ENCODE measurements around the gene EXD3.
"Not testable (repeated sequence)": the region's sequence is repeated elsewhere in the genome, so short reads cannot be mapped to it uniquely, and the experiment has no call there.

The EXD3 gene

DNA sequence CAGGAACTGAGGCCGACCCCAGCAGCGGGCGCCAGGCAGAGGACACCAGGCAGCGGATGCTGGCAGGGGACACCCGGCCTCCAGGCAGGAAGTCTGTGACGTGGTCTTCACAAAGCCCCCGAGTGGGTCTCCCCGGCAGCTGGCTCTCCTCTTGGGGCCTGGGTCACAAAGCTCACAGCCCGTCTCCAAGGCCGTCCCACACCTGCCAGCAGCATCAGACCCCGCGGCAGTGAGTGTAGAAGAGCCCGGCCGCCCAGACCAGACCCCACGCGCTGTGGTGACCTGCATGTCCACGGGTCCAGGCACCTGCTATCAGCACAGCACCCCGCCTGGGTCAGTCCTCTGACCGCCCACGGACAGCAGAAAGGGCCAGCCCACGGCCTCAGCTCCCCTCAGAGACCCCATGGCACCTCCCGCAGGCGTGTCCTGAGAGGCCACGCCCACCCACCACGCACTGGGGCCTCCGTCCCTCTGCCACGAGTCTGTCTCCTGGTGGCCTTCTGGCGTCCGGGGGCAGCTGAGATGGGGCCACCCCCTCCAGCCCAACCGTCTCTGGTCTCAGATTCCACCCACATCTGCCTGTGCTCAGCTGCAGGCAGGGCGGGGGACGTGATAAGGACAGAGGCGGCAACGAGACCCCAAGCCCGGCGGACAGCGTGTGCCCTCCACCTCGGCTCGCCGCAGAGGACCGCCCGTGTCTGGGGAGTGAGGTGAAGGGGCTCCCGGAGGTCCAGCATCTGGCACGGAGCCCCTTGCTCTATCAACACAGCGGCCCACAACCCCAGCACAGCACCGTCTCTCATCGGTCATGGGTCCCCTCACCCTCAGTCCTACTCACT, 34.2 kb downstream of the EXD3 start:
- no peaks in the 10 kb centered on the region for H3K27me3 Mint-ChIP-seq
- ATAC-seq (replicated peaks) = no peak
- peak overlapping the region in 1 of 2 donors; percentile 76 for H3K27ac Mint-ChIP-seq
- no peaks in the 10 kb centered on the region for H3K9me3 Mint-ChIP-seq
- DNase-seq = no peak
- H3K4me1 Mint-ChIP-seq (ENCODE audit: low read depth in 2 of 2) = peaks cover 4 to 7% of the 10 kb centered on the region in 2 donors
- H3K4me3 Mint-ChIP-seq = peak overlapping the region in 1 of 2 donors; percentile 10
- peaks cover 11% of the 10 kb centered on the region for H3K36me3 Mint-ChIP-seq (ENCODE audit: insufficient read depth)

DNA sequence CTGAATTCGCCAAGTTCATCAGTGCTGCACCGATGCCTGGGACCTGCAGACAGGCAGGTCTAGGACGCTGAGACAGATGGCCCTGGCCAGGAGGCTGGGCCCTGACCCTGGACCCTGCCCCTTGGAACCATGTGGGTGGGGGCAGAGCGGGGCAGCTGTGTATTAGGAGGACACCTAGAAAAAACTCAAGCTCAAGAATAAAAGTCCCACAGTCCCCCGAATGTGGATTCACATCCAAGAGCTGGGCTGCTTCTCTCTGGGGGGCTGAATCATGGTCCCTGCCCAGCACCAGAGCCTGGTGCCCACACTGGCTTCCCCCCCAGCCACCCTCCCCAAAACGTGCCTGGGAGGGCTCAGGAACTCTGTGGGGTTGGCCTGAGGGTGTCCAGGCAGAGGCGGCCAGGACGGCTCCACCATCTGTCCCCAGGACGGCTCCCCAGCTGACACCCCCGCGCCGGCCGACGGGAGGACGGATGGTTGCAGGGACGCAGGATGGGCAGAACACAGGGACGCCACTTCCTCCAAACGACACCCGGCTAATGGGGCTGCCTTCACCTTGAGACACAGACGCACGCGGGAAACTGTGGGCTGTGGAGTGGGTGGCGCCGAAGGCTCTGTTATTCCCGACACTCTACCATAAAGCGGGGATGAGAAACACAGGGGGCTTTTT, 34.9 kb downstream of the EXD3 start:
- no peaks in the 10 kb centered on the region for H3K27me3 Mint-ChIP-seq
- no peak for DNase-seq
- H3K9me3 Mint-ChIP-seq = no peaks in the 10 kb centered on the region
- no peak for ATAC-seq (replicated peaks)
- H3K4me3 Mint-ChIP-seq = peak overlapping the region; percentile 58 to 68
- H3K4me1 Mint-ChIP-seq (ENCODE audit: low read depth in 2 of 2) = peaks cover 4 to 7% of the 10 kb centered on the region in 2 donors
- H3K36me3 Mint-ChIP-seq (ENCODE audit: insufficient read depth) = peaks cover 11% of the 10 kb centered on the region
- H3K27ac Mint-ChIP-seq = peak overlapping the region; percentile 76 to 89

GRCh38 chr9:137387114-137387890, 35.7 kb downstream of the EXD3 start:
- Mint-ChIP-seq H3K4me1 (ENCODE audit: low read depth in 2 of 2) (peaks cover 4 to 7% of the 10 kb centered on the region in 2 donors), H3K27ac (peak overlapping the region; percentile 76 to 89), H3K9me3 (no peaks in the 10 kb centered on the region), H3K4me3 (peak overlapping the region; percentile 58 to 68), H3K36me3 (ENCODE audit: insufficient read depth) (peaks cover 11% of the 10 kb centered on the region), H3K27me3 (no peaks in the 10 kb centered on the region)
- ATAC-seq (replicated peaks) = peak; percentile 74
- peak in 2 of 3 experiments; percentile 10 to 11 for DNase-seq

DNA sequence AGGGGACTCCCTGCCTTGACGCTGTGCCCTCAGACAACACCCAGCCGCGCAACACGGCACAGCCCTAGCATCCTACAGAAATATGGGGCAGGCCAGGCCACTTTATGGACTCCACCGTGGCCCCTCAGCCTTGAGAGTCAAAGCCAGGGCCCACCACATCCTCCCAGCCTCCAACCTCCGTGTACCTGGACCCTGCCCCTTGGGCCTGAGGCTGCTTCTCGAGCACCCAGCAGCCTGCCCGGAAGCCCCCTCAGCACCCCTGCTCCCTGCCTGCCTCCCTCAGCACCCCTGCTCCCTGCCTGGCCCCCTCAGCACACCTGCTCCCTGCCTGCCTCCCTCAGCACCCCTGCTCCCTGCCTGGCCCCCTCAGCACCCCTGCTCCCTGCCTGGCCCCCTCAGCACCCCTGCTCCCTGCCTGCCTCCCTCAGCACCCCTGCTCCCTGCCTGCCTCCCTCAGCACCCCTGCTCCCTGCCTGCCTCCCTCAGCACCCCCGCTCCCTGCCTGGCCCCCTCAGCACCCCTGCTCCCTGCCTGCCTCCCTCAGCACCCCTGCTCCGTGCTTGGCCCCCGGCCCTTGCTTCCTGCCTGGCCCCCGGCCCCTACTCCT, 36.4 kb downstream of the EXD3 start:
- peaks cover 11% of the 10 kb centered on the region for H3K36me3 Mint-ChIP-seq (ENCODE audit: insufficient read depth)
- H3K27me3 Mint-ChIP-seq; DNase-seq; H3K9me3 Mint-ChIP-seq; ATAC-seq (replicated peaks); H3K4me1 Mint-ChIP-seq (ENCODE audit: low read depth in 2 of 2): not testable (repeated sequence)
- peak overlapping the region; percentile 76 to 89 for H3K27ac Mint-ChIP-seq
- H3K4me3 Mint-ChIP-seq = peak overlapping the region in 1 of 2 donors; percentile 21

- no peaks in the 10 kb centered on the region for H3K9me3 Mint-ChIP-seq
- peak overlapping the region in 1 of 2 donors; percentile 76 for H3K27ac Mint-ChIP-seq
- ATAC-seq (replicated peaks) (no peak), DNase-seq (no peak)
- no peak overlapping the region for H3K4me3 Mint-ChIP-seq
- no peaks in the 10 kb centered on the region for H3K27me3 Mint-ChIP-seq
- peaks cover 4 to 7% of the 10 kb centered on the region in 2 donors for H3K4me1 Mint-ChIP-seq (ENCODE audit: low read depth in 2 of 2)
- peaks cover 6% of the 10 kb centered on the region for H3K36me3 Mint-ChIP-seq (ENCODE audit: insufficient read depth)
These were observed 37.8 kb downstream of the EXD3 start for GRCh38 chr9:137385061-137385655.

- Mint-ChIP-seq H3K36me3 (ENCODE audit: insufficient read depth) (no peaks in the 10 kb centered on the region), H3K9me3 (no peaks in the 10 kb centered on the region), H3K27ac (no peak overlapping the region), H3K27me3 (no peaks in the 10 kb centered on the region), H3K4me1 (ENCODE audit: low read depth in 2 of 2) (peaks cover 4 to 7% of the 10 kb centered on the region in 2 donors), H3K4me3 (no peak overlapping the region)
- DNase-seq = no peak
- ATAC-seq (replicated peaks) = no peak
These were observed 38.9 kb downstream of the EXD3 start for GRCh38 chr9:137383784-137384756.

DNA sequence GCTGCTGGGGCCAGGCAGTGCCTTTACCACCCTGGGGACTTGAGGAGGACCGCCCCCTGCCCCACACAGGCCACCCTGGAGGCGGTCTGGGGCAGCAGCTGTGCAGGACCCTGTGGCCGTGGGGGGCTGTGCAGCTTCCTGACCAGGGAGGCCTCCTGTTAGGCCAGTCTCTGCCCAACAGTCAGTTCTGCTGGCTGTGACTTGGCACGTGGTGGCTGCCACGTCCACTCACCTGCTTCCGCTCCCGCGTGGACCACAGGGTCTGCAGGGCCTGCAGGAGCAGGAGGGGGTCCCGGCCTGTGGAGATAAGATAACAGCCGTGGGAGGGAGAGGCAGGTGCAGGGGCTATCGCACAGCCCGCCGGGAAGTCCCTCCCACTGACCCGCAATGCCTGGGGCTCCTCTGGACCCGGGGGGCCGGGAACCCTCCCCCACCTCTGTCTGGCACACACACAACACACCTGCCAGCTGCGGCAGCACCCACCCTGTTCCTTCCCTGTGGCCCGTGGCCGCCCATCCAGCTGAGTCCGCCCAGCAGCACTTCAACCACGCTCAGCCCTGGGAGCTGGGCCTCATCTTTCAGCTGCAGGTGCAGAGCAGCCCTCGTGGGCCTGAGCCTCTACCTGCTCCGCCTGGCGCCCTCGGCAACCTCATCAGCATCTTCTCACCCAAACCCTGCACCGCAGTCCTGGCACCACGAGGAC, 39.7 kb downstream of the EXD3 start:
- Mint-ChIP-seq H3K27ac (no peak overlapping the region), H3K27me3 (no peaks in the 10 kb centered on the region), H3K4me1 (ENCODE audit: low read depth in 2 of 2) (peaks cover 4 to 7% of the 10 kb centered on the region in 2 donors), H3K4me3 (no peak overlapping the region), H3K36me3 (ENCODE audit: insufficient read depth) (no peaks in the 10 kb centered on the region), H3K9me3 (no peaks in the 10 kb centered on the region)
- DNase-seq = no peak
- no peak for ATAC-seq (replicated peaks)

DNA sequence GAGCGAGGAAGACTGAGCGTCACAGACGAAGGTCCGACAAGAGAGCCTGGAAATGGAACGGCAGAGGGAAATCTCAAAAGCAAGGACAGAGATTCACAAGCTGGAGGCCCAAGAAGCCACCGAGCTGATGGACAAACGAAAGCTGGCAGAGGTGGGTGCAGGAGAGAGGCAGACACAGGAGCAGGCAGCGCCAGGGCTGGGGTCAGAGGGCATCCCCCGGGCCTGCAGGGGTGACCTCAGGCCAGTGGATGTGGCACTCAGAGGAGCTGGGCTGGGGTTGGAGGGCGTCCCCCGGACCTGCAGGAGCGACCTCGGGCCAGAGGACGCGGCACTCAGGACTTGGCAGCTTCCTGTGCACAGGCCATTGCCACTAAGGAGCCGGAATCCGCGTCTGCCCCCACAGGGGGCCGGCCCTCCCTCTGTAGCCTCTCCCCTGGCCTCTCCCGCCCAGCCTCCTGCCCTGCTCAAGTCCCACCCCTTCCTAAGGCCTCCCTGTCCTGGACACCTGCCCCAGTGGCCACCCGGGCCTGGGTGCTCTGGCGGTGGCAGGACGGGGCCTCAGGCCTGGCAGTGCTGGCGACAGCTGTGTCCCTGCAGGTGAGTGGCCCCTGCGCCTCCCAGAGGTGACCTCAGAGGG, 40.4 kb downstream of the EXD3 start:
- peaks cover 4 to 5% of the 10 kb centered on the region in 2 donors for H3K4me1 Mint-ChIP-seq (ENCODE audit: low read depth in 2 of 2)

DNA sequence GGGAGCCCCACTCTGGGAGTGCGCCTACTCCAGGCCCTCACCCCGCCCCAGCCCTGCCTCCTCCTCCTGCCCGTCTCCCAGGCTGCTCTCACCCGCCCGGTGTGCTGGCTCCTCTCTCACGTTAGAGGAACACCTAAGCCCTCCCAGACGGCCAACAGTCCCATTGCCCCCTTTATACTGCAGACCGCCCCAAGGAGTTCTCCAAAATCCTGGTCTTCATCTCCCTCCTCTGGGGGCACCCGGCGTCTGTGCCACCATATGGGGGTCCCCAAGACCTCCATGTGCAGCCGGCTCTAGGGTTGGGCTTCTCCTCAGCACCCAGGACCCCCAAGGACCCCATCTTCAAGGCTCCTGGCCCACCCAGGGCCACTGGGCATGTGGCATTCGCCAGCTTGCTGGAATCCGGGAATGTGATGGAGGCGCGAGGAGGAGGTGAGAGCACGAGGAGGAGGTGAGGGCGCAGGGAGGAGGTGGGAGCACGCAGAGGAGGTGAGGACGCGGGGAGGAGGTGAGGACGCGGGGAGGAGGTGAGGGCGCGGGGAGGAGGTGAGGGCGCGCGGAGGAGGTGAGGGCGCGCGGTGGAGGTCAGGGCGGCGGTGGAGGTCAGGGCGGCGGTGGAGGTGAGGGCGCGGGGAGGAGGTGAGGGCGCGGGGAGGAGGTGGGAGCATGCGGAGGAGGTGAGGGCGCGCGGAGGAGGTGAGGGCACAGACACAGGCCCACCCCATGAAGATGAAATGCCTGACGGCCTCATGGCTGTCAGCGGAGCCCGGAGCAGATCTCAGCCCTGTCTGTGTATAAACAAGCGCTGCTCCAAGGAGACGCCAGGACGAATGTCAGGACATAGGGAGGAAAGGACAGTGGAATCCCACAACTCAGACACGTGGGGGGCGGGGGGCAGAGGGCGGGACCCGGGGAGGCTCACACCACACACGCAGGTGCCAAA, 41.2 kb downstream of the EXD3 start:
- DNase-seq = no peak
- H3K27me3 Mint-ChIP-seq = no peaks in the 10 kb centered on the region
- H3K9me3 Mint-ChIP-seq = no peaks in the 10 kb centered on the region
- no peaks in the 10 kb centered on the region for H3K36me3 Mint-ChIP-seq (ENCODE audit: insufficient read depth)
- H3K27ac Mint-ChIP-seq = no peak overlapping the region
- H3K4me3 Mint-ChIP-seq = no peak overlapping the region
- no peaks in the 10 kb centered on the region for H3K4me1 Mint-ChIP-seq (ENCODE audit: low read depth in 2 of 2)
- no peak for ATAC-seq (replicated peaks)

More for the DNA sequence above, 40.4 kb downstream of the EXD3 start:
- no peak overlapping the region for H3K27ac Mint-ChIP-seq
- no peaks in the 10 kb centered on the region for H3K27me3 Mint-ChIP-seq
- no peak for ATAC-seq (replicated peaks)
- DNase-seq = no peak
- H3K4me3 Mint-ChIP-seq = no peak overlapping the region
- no peaks in the 10 kb centered on the region for H3K9me3 Mint-ChIP-seq
- no peaks in the 10 kb centered on the region for H3K36me3 Mint-ChIP-seq (ENCODE audit: insufficient read depth)

- Mint-ChIP-seq H3K27ac (no peak overlapping the region), H3K4me1 (ENCODE audit: low read depth in 2 of 2) (no peaks in the 10 kb centered on the region), H3K4me3 (no peak overlapping the region), H3K27me3 (no peaks in the 10 kb centered on the region), H3K36me3 (ENCODE audit: insufficient read depth) (no peaks in the 10 kb centered on the region), H3K9me3 (no peaks in the 10 kb centered on the region)
- DNase-seq = no peak
- ATAC-seq (replicated peaks) = no peak
These were observed 42.4 kb downstream of the EXD3 start for GRCh38 chr9:137380606-137381005.

Measured in effector memory CD8-positive, alpha-beta T cell (primary cell).